AG04449 (cell line): ENCODE data around the gene INSIG2.

Experiments used
- CTCF ChIA-PET: fragments of 350-600 bp; formaldehyde crosslinking; extraction: SDS; loops from one replicate; lab custom pipeline; 2021; ENCODE audit warnings: antibody characterized with exemption; lab: Yijun Ruan, JAX
- POLR2A ChIA-PET: fragments of 400-600, 350-600 bp; formaldehyde crosslinking; extraction: SDS; loops from one replicate; lab custom pipeline; 2020; ENCODE audit warnings: antibody characterized with exemption, inconsistent platforms; lab: Yijun Ruan, JAX
- DNase-seq: peaks from one replicate; pipeline ENCODE4 v3.0.0-alpha.2; 2010; ENCODE audit warnings: low read depth, low spot score
- H3K4me3 ChIP-seq: 2 replicates; pipeline ENCODE4 v1.5.1; 2011; ENCODE audit warnings: low read depth, mild to moderate bottlenecking, control low read depth, low read length
- CTCF ChIP-seq: IDR thresholded peaks from one replicate; pipeline ENCODE4 v1.5.1; 2011; ENCODE audit warnings: mild to moderate bottlenecking, moderate library complexity, low read length, control low read depth, inconsistent platforms; ENCODE audit not compliant: insufficient read depth; ENCODE audit errors: missing control alignments

INSIG2 gene

DNA sequence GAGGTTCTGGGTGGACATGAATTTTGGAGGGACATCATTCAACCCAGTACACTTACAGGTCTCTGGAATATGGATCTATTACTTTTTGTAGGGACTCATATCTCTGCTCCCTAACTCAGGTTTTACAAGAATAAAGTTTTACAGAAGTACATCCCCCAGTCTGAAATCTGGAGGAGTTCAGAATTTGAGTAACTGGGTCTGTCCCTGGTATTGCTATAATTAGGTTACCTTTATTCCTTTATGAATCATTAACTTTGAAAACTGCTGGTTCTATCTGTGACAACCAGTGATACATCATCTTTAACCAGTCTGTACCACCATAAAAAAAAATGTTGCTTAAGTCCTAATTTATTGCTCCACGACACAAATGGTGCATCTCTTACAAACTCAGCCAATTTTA, 59.9 kb downstream of the INSIG2 start:
- TF ChIP-seq CTCF = no peak
- CTCF ChIA-PET = interaction anchor here (2.1 kb wide), 1 partner anchor 101 kb away, joined by 5 read pairs; no protein-coding TSS in a partner anchor
- no peak overlapping the region for H3K4me3 ChIP-seq
- POLR2A ChIA-PET = no interaction called here
- no peak for DNase-seq

DNA sequence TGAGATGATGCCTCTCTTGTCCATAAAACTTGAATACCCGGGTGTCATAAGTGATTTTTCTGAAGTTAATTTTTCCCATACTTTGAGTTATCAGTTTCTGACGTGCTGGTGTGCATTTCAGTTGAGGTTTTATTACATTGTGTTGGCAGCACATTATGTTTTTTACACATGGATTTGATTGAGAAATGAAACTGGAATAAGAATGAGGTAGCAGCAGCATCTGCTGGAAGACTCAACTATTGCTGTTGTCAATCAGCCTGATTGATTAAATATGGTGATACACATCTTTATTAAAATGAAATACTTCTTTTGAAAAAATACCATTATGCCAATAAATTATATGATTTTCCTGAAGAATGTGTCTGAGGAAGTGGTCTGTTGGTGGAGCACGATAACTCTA, 60.5 kb downstream of the INSIG2 start:
- TF ChIP-seq CTCF = no peak
- no peak overlapping the region for H3K4me3 ChIP-seq
- ChIA-PET CTCF (interaction anchor here (2.1 kb wide), 1 partner anchor 102 kb away, joined by 5 read pairs; no protein-coding TSS in a partner anchor), POLR2A (no interaction called here)
- DNase-seq = no peak

- CTCF ChIA-PET = interaction anchor here (2.1 kb wide), 1 partner anchor 104 kb away, joined by 5 read pairs; no protein-coding TSS in a partner anchor
- H3K4me3 ChIP-seq = no peak overlapping the region
- DNase-seq = no peak
- no peak for TF ChIP-seq CTCF
- POLR2A ChIA-PET = no interaction called here
Observed at GRCh38 chr2:118150294-118150693, 62.0 kb downstream of the INSIG2 start.

GRCh38 chr2:118151831-118152230, 63.6 kb downstream of the INSIG2 start:
- ChIA-PET CTCF (no interaction called here), POLR2A (no interaction called here)
- no peak for TF ChIP-seq CTCF
- no peak overlapping the region for H3K4me3 ChIP-seq
- DNase-seq = no peak

DNA sequence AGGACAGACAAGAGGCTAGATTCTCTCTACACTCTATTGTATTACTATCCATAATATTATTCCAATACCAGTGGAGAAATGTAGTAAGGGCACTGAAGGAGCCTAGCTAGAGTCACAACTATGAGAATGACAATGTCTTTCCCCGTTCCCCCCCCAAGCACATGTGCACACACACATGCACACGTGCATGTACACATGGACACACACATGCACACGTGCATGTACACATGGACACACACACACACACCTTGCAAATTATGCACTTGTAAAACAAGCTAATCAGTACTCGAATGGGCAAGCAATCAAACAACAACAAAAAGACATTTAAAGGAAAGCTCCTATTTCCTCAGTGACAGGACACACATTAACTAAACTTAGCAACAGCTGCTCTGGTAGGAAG, 65.2 kb downstream of the INSIG2 start:
- no peak for TF ChIP-seq CTCF
- ChIA-PET POLR2A (no interaction called here), CTCF (interaction anchor here (1.6 kb wide), 1 partner anchor 106 kb away, joined by 4 read pairs; no protein-coding TSS in a partner anchor)
- no peak for DNase-seq
- no peak overlapping the region for H3K4me3 ChIP-seq

- no peak for DNase-seq
- no peak for TF ChIP-seq CTCF
- H3K4me3 ChIP-seq = no peak overlapping the region
- CTCF ChIA-PET = interaction anchor here (1.6 kb wide), 1 partner anchor 106 kb away, joined by 4 read pairs; no protein-coding TSS in a partner anchor
- POLR2A ChIA-PET = no interaction called here
Observed at GRCh38 chr2:118154176-118154575, 65.9 kb downstream of the INSIG2 start.
